GM12875 (cell line): ENCODE measurements around the gene NGB.

Experiments used
- H3K4me3 ChIP-seq: one replicate; pipeline ENCODE4 v1.5.1; 2011; ENCODE audit warnings: low read depth, low read length, control low read depth
- TF ChIP-seq, protein P1 (sequence below): IDR thresholded peaks from 2 replicates; pipeline ENCODE4 v1.5.1; 2011; ENCODE audit warnings: low read depth, mild to moderate bottlenecking, control low read depth, inconsistent platforms, low read length, moderate library complexity, borderline replicate concordance; ENCODE audit not compliant: insufficient read depth

NGB gene

DNA sequence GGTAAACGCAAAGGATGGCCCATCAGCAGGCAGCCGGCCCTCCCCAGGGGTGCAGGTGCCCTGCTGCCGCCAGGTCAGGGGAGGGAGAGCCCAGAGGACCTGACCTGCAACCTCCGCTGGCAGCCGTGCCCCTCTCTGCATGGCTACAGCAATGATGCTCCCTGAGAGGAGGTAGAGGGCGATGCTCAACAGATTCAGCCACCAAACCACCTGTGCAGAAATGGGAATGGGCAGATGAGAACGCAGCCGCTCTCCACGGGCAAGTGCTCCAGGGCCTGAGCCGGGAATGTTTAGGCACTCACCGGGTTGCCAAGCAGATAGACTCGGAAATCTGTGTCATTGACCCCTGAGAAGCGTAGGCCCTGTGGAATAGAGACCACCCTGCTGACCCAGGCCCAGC is 8.7 kb upstream of the NGB start:
- TF ChIP-seq, protein P1, sequence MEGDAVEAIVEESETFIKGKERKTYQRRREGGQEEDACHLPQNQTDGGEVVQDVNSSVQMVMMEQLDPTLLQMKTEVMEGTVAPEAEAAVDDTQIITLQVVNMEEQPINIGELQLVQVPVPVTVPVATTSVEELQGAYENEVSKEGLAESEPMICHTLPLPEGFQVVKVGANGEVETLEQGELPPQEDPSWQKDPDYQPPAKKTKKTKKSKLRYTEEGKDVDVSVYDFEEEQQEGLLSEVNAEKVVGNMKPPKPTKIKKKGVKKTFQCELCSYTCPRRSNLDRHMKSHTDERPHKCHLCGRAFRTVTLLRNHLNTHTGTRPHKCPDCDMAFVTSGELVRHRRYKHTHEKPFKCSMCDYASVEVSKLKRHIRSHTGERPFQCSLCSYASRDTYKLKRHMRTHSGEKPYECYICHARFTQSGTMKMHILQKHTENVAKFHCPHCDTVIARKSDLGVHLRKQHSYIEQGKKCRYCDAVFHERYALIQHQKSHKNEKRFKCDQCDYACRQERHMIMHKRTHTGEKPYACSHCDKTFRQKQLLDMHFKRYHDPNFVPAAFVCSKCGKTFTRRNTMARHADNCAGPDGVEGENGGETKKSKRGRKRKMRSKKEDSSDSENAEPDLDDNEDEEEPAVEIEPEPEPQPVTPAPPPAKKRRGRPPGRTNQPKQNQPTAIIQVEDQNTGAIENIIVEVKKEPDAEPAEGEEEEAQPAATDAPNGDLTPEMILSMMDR = no peak

DNA sequence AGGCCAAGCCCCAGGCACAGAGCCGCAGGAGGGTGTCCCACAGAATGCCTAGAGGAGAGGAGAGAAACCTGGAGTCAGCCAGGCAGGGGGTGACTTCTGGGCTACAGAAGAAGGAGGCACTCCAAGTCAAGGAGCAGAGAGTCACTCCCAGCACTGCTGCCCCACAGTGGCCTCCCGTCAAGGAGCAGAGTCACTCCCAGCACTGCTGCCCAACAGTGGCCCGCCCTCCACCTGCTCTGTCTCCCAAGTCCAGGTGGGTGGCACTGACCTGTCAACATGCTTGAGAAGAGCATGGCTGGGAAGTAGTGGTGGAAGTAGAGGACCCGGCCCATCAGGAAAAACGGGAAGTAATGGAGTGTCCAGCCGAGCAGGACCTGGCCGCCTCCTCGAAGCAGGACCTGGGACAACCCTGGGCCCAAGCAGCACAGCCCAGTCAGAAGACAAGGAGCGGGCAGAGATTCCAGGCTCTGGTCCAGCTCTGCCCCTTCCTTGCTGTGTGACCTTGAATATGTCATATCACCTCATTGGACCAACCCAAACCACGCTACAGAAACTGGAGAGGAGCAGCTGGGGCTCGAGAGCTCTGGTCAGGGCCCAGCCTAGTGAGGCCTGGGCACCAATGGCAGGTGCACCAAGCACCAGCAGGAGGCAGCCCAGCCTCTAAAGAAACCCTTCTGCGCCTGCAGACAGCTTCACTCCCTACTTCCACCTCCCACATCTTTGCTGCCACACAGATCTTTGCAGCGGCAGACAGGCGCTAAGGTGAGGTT is 7.6 kb upstream of the NGB start:
- TF ChIP-seq, protein P1 = 0 out of 2 replicates have a peak, but pooled peaks have one; percentile 15
- no peak overlapping the region for H3K4me3 ChIP-seq

More for the DNA sequence above, 8.7 kb upstream of the NGB start:
- no peak overlapping the region for H3K4me3 ChIP-seq

DNA sequence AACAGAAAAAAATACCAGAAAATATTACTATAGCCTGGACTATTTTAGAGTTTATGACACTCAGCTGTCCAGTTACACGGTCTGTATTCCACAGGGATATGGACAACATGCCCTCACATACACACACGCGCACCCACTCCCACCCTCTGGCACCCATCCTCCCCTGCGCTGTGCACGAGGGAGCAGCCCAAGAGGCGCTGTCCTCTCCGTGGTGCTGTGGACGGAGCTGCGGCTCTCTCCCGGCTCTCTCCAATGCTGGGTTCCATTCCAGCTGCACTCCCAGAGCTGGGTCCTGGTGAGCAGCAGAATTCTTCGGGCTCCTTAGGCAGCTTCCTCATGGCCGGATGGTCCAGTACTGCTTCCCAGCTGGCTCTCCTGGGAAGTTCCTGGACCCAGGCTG is 6.0 kb upstream of the NGB start:
- no peak overlapping the region for H3K4me3 ChIP-seq
- TF ChIP-seq, protein P1 = no peak

DNA sequence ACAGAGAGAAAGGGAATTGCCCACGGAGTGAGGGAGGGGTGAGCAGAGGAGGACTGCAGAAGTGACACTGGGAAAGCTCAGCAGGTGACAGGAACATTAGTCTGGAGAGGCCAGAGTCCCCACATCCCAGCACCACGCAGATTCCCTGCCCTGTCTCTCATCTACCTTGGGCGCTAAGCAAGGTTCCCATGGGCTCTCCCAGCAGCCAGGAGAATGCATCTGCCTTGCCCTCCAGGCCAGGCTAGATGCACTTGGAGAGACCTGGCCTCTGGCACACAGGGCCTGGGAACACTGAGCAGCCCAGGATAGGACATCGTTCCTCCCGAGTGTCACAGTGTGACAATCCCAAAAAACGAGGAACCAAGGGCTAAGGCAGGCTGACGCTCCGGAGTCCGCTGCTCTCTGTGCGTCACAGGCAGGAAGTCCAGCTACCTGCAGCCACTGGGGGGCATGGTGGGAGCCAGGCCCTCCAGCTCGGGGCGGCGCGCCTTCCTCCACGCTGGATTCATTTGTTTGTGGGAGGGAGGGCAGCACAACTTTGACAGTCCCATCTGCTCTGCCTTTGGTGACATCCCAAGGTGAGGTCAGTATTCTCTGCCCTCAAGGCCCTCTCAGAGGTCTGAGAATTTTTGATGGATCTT is 5.4 kb upstream of the NGB start:
- H3K4me3 ChIP-seq = no peak overlapping the region
- TF ChIP-seq, protein P1 = no peak

DNA sequence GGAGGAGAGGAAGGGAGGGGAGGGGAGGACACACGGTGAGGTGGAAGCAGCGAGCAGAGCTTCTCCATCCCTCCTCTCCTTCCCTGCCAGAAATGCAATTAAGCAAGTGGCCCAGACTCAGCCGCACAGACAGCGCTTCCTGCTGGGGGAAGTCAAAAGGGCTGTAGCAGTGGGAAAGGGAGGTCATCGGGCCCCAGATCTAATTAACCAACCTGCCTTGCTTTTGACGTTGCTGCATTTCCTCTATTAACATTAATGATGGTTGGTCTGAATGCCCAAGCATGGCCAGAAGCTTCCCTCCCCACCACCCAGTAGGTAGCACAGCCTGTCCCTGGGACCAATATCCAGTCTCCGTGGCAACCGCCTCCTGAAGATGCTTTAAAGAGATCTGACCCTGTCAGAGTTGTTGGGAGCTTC is 4.6 kb upstream of the NGB start:
- TF ChIP-seq, protein P1 = no peak
- H3K4me3 ChIP-seq = no peak overlapping the region

DNA sequence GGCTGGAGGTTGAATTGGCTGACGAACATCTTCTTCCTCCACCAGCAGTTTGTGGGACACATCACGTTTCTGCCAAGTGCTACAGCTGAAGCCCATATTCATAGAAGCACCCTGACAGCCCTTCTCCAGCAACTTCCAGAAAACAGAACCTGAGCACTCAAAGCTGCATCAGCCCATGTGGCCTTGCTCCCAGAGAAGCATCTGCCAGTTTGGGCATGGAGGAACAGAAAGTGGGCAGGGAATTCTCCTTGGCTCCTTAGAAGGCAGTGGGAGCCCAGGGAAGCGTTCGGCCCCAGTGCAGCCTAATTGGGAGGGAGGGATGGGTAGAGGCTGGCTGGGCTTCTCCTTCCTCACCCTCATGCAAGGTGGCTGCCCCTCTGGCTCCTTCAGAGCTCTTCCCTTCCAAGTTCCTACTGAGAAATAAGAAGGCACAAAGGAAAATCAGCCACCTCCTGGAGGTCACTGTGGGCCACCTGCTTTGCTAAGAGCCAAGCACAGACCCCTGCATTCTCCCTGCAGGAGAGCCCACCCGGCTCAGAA is 4.1 kb upstream of the NGB start:
- TF ChIP-seq, protein P1 = no peak
- no peak overlapping the region for H3K4me3 ChIP-seq
